CD4-positive, alpha-beta T cell treated with Interleukin-1 beta for 1 hour (primary cell): ENCODE data around the gene PNKD.

ENCODE experiments used
- DNase-seq, 2 donors: peaks; one replicate each; pipeline ENCODE4 v3.0.0-alpha.2; 2020 to 2022

PNKD gene

DNA sequence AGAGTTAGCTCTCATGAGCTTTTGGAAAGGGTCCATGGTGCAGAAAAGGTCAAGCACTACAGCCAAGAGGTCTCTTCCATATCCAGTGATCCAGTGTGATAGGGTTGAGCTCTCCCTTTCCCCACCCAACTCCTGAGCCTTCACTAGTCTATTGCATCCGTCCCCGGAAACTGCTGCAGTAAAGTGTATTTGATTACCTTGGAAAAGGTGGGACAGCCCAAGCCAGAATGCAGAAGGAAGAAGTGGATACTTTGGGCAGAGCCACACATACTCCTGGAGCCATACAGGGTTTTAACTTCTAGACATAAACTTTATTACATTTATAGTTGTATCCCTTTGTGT, 3.6 kb downstream of the PNKD start:
- no peak for DNase-seq

DNA sequence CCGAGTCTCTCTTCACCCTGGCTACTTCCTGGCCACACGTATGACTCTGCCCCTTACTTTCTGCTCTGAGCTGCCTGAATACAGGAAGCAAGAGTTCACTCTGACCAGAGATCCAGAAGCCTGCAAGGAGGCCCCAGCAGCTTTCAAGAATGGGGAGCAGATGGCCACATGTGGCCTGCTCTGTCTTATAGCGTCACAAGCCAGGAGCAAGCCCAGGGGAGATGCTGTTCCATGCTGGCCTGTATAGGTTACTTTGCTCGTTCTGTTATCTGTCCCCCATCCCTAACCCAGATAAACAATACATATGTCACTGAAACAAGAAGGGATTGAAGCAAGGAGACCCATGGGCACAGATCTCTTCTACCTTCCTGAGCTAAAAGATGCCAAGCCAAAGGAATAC, 4.3 kb downstream of the PNKD start:
- DNase-seq, result no peak

DNA sequence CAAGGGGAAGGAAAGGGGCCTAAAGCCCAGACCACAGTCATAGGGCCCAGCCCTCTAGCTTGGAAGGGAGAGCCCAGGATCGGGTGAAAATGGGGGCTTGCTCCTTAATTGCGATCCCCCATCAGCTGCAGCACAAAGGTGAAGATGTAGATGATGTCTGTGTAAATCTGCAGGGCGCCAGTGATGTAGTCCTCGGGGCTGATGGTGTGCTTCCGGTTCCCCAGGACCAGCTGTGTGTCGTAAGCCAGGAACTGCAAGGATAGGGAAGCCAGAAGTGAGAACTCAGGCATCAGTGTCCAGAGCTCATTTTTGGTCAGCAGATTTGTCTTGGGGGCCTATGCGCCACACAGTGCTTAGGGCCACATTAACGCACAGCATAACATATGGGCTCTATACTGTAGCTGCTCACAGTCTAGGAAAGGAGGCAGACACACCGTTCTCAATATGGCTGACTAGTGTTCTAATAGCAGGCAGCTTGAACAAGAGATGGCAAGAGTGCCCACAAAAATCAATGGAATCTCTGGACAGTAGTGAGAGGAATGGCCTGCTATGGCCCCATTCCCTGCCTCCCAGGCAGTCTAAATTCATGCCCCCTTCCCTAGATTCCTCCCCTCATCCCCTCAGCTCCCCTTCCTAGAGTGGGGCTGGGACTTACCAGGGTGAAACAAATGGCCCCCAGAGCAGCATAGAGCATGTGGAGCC, 5.2 kb downstream of the PNKD start:
- DNase-seq, result no peak

DNA sequence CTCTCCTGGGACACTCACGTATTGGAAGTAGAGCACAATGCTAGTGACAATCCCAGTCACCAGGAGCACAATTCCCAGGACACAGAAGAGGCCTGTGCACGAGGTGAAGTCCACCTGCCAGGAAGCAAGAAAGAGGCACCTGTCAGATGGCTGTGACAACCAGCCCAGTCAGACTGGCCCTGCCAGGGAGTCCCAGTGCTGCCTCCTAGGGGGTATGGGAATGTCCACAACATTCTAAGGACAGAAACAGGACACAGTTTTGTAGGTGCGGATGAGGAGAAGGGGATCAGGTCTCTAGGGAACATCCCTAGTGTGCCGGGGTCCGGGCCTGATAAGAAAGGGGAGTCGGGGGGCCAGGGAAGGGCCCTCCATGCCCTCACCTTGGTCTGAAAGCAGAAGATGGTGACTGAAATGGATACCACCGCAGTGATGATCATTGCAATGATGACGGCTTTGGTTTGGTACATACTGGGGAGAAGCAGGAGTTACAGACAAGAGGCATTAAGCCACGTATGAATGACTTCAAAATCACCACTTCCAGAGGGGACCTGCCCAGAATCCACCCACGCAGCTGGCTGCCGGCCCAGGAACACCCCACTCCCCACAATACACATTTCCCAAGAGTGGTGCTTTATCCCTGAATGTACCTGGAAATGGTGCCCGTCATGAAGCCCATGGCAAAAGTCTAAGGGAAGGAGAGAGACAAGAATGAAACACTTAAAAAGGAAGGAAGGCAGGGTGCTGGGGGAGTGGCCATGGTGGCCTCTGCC, 6.9 kb downstream of the PNKD start:
- DNase-seq, result no peak

DNA sequence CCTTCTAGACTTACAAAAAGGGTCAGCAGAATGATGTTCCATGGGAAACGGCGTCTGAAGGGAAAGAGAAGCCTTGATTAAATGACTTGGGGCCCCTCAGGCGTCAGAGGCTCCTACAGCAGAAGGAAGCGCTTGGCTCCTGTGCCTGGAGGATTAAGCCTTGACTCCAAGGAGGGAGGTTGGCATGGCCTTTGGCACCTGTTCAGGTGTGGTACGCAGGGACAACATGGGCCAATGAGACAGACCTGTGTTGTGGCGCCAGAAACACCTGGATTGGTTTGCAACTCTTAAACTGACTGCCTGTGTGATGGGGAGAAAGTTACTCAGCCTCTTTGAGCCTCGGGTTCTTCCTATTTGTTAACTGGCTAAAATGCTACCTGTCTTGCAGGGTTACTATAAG, 7.6 kb downstream of the PNKD start:
- no peak for DNase-seq

DNA sequence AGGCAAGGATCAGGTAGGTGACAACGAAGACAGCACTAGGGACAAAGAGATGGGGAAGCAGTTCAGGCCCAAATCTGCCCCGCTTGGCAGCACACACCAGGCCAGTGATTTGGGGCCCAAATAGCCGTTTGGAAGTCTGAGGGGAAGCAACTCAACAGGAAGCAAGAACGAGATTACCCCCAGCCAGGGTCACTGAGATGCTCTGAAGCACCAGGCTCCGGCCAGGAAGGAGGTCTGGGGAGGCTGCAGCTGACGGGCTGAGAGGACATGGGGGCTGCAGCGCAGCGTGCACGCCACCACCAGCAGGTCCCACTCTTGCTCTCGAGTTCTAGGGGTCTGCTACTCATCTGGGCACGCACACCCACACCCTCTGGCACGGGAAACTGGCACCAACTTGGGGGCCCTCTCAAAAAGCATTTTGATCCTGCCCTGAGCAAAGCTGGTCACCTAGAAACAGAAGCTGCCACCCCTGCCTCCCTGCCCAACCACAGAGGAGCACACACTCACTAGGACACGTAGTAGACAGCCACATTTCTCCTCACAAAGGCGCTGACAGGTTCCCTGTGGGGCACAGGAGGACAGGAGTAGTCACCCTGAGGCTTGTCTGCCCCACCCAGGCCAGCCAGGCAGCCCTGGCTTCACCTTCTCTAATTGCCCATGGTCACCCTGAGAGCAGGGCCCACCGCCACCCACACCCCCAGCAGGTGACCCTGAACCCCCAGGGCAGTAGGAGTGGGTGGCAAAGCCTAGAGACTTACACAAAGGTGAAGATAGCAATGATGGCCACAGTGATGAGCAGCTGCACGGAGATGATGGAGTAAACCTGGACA, 8.4 kb downstream of the PNKD start:
- no peak for DNase-seq

DNA sequence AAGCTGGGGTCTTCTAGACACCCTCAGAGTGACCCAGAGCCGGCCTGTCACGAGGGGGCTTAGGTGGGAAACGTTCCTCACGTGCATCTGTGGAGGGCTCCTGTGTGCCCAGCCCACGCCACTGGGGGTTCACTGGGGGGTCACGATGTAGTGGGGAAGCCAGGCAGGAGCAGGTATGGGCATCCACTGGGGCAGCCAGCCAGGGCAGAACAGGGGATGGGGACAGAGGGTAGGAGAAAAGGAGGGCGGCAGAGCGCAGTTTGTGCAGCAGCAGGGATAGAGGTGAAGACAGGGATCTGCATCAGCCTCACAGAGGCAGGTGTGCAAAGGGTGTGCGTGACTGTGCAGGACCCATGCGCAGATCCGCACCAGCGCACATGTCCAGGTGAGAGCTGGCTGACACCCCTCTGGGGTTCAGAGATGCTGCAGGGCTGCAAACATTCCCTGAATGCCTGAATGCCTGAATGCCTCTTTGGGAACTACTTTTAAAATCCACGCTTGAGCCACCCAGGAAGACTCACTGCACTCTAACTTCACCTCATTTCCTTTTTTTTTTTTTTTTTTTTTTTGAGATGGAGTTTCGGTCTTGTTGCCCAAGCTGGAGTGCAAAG, 10.0 kb downstream of the PNKD start:
- no peak for DNase-seq

DNA sequence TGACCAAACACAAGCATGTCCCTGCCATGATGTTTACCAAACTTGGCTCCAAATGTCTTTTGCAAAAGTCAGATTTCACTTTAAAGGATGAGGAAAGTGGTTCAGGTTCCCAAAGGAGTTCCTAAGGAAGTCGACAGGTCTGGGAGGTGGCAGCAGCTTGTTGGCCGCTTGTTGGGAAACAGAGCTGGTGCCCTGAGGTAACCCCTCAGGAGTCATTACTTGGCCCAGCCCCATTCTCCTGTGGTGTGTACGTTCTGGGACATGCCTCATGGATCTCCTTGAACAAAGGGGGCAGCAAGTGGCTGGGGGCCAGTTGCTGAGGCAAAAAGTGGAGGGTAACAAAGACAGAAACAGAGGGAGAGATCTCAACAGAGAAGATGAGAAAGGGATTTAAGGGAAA, 11.1 kb downstream of the PNKD start:
- DNase-seq, result no peak

DNA sequence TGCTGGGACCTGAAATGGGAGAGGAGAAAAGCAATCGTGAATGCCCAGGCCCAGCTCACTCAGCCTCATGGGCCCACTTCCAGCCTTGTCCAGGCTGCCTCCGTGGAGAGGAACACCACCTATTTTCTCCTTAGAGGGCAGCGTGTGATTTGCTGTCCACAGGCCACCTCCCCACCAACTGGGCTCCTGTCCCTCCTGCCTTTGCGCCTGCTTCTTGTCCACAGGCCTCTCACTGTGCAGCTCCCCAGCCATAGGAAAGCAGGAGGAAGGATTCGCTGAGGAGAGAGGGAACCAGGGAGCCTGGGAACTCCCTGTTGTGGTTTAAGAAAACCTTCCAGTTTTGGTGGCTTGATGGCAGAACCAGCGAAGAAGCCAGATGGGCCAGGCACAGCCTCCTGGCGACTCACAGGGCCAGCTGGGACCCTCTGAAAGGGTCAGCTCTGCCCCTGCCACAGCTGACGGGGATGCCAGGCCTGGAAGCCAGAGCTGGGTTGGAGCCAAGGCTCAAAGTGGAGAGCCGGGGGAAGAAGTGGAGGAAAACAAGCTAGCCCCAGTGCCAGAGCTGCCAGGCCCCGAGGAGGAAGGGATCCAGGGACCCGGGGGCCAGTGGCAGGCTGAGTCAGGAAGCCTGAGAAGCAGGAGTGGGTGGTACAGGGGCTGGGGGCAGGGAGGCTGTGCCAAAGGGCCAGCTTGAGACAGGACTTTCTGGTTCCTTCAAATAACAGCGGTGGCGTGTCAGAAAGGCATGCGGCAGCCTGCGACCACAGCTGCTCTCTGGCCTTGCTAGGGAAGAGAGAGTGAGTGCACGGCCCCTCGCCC, 12.1 kb downstream of the PNKD start:
- DNase-seq, result no peak

DNA sequence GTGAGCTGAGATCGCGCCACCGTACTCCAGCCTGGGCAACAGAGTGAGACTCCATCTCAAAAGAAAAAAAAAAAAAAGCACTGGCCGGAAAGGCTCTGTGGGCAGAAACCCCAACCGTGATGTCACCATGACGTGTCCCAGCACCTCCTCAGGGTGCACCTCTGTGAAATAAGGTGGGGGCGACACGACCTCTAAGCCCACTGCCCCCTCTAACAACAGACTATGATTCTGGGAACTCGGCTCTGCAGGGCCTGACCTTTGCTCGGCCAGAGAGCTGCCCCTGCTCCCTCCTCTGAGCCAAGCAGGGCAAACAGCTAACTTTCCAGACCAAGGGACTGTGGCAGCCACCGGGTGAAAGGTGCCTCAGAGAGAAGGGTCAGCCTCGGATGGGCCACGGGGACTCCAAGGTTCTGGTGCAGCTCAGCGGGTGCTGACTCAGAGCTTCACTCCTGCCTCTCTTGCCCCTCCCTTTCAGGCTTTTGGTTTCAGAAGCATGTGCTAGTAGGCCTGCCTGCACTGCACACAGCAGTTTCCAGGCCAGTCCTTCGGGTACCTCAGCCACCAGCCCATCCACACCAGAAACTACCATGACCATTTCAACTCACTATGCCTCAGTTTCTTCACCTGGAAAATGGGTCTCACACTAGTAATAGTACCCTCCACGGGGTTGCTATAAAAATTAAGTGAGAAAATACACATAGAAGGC, 13.9 kb downstream of the PNKD start:
- DNase-seq, result peak; percentile 57 to 70

DNA sequence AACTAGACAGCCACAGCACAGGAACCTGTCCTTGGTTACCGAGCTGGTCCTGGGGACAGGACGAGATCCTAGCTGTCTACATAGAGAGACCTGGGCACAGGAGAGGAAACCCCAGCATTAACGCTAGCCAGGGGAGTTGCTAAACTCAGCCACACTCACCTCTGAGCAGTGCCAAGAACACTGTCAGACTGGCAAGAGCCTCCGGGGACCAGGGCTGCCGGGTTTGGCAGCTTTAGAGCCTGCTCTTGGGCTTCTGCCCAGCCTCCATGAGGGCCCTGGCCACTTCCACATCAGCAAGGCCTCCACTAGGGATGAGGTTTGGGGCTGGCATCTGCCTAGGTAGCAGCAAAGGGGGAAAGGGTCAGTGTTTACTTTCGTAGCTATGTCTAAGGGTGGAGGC, 15.3 kb downstream of the PNKD start:
- DNase-seq, result peak in 1 of 2 donors; percentile 39

DNA sequence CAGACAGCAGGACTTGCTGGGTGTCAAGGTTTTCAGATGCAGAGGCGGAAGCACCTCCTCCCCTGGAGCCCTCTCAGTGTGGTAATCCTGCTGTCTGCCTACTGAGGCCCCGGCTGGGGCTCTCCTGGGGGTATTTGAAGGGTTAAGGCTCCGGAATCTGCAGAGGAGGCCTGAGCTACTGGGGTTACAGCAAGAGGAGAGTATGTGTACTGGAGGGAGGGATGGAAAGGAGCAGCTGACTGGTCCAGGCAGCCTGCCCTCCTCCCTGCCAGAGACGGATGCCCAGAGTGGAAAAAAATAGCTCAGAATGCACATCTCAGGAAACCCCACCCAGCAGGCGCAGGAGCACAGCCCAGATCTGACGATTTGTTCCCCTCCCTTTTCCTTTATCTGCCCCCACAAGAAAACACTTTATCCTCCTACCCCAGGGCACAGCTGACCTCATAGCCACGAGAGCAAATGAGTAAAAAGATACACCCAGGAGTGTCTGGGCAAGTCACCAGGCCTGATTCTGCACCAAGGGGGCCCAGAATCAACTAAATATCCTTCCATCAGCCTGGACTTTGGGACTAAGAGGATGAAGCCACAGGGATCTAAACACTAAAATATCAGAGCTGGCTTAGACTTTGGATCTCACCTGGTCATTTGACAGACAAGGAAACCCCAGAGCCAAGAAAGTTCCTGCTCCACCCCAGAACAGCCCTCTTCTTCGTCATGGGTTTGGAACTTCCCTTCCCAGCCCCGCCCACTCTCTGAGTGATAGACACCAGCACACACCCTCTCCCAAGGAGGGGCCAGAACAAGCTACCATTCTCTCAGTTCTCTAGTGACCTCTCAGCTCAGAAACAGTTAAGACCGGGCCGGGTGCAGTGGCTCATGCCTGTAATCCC, 16.5 kb downstream of the PNKD start:
- peak; percentile 91 to 92 for DNase-seq

DNA sequence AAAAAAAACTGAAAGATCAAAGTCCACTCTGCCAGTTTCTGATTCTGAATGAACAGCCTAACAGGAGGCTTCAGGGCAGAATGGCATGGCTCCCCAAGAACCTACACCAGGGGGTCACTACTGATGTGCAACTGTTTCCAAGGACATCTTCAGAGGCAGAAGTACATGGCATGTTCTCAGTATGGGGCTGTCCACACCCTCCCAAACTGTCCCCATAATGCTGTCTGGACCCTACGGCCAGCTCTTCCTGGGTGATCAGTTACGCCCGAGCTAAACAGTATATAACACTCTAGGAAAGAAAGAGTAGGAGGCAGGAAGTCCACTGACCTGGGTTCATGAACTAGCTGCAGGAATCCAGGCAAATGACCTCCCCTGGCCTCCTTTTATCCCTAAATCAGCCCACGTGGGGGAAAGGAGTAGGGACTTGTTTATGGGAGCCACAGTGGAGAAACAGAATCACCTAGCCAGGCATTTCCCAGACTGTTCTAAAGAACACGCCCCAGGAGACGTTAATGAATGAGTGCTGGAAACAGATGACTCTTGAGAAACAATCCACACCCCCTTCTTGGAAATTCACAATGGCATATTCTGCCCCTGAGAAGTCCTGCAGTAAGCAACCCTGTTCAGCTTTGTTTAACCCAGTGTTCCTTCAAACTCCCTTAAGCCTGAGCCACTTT, 19.5 kb downstream of the PNKD start:
- DNase-seq, result no peak

DNA sequence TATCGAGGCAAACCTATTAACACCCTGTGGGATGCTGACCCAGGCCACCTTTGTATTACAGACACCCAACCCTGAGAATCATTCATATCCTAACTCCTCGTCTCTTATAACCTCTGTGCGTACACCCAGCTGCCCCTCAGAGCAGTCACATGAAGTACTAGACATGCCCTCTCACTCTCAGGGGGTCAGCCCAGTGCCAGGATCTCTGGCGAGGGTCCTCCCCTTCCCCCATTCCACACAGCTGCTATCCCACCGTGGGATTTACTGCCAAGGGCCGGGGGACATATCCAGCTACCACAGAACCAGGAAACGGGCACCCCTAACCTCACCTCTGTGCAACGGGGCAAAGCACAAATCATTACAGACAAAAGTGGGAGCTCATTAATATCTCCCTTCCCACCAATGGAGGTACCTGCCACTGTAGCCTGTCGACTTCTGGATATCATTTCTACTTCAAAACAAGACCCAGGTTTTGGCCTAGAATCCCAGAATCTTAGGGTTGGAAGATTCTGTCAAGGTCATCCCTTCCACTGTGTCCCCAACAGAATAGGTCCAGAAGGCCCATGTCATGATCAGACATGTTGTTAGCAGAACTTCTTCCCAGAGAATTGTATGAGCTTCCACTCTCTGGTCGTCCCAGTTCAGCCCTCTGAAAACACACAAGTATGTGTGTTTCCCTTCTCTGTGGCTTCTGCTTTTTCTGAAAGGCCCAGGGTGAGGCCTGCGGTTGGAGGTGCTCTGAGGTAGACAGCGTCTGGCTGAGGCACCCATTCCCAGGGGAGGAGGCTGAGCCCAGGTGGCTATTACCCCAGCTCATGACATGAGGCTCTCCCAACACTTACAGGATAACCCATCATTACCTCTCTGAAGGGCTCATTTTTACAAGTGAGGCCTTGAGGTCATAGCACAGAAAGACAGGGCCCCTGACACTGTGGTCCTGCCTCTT, 20.3 kb downstream of the PNKD start:
- peak; percentile 70 to 87 for DNase-seq

DNA sequence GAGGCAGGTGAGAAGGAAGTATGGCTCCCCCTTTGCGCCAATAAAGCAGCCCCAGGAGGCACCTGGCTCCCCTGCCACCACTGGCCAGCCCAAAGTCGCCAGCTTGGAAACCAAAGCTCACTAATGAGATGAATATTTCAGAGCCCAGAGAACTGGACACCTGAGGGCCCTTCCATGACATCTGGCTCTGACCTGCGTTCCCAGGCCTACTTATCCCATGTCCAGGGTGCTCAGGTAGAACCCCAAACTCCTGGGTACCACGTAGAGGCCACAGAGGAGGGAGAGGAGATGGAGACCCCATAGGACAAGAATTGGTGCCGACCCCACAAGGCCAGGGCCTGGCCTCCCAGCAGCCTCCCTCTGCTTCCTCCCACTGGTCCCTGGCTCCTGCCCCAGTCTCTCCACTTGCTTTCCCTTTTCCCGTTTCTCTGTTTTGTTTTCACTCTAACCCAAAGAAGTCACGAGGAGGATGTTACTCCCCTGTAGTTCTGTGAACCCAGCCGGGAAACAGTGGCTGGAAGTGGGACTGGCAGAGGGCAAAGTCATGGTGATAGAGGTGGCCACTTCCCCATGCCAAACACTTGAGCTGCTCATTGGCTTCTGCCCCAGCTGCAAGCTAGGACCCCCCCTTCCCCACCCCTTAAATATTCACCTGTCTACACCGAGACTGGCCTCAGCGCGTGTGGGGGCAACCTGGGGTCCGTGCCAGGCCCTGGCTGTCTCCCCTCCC, 21.2 kb downstream of the PNKD start:
- peak in 1 of 2 donors; percentile 42 for DNase-seq

DNA sequence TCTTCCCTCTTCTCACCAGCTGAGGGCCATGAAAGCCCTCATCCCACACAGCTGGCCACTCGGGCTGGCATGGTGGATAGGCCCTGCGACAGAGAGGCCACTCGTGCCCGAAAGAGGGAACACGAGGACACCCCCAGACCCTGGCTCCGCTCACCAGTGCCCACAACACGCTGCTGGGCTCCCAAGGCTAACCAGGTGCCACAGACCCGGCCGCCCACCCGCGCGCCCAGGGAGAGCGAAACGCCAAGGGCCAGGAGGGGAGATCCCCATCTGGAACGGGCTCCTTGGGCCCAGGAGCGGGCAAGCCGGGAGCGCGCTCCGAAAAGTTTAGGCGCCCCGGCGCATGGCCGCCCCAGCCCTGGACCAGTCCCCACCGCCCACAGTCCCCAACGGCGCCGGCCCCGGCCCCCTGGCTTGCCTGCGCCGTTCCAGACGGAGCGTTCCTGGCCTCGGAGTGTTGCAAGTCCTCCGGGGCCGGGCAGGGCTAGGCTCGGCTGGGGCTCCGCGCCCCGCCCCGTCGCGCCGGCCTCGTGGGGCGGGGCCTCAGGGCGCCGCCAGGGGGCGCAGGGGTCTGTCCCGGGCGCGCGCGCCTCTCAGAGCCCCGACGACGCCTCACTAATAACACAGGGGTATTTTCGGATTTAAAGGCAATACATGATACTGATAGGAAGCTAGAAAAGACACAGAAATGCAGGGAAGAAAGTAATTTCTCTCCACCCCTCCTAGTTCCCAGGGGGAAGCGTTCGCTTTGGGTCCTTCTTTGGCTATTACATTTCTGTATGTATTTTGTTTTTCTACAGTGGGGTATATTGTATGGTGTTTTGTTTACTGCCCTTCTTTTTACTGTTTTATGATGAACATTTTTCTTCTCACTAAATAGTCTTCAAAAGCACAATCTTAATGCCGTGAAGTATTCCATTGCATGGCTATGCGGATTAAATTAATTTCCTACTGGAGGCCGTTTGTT, 22.0 kb downstream of the PNKD start, which contains the start of gene TMBIM1:
TMBIM1 (minus strand) TSS at position 456 of the 967 bp plus-strand sequence. CDS start 10,362 bp downstream, outside the sequence.
- DNase-seq, result peak; percentile 85 to 87
